HG03558 (cell line): ENCODE measurements around the gene SPTBN5.

Experiments used
- ATAC-seq: cut with Tn5 transposase; IDR thresholded peaks from one replicate; pipeline ENCODE4 v1.9.1; 2021; ENCODE audit warnings: moderate number of reproducible peaks; ENCODE audit not compliant: unreplicated experiment; ENCODE audit errors: extremely low read depth

The SPTBN5 gene

GRCh38 chr15:41871175-41871905, 22.5 kb downstream of the SPTBN5 start:
- no peak for ATAC-seq

DNA sequence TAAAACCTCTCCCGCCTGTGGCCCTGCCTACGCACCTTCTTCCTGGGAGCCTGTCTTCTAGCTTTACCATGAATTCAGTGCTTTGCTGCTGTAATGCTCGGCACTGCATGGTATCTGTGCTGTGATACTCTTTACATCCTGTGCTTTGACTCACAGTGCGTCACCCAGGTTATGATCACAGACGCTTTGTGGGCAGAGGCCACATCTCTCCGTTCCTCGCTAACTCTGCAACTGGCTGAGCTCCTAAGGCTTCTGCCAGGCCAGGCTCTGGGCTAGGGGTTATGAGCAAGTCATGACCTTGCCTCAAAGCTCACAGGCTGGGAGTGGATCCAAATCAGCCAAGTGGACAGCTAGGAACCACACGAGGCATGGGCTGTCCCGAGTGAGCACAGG, 23.2 kb downstream of the SPTBN5 start:
- ATAC-seq = no peak

DNA sequence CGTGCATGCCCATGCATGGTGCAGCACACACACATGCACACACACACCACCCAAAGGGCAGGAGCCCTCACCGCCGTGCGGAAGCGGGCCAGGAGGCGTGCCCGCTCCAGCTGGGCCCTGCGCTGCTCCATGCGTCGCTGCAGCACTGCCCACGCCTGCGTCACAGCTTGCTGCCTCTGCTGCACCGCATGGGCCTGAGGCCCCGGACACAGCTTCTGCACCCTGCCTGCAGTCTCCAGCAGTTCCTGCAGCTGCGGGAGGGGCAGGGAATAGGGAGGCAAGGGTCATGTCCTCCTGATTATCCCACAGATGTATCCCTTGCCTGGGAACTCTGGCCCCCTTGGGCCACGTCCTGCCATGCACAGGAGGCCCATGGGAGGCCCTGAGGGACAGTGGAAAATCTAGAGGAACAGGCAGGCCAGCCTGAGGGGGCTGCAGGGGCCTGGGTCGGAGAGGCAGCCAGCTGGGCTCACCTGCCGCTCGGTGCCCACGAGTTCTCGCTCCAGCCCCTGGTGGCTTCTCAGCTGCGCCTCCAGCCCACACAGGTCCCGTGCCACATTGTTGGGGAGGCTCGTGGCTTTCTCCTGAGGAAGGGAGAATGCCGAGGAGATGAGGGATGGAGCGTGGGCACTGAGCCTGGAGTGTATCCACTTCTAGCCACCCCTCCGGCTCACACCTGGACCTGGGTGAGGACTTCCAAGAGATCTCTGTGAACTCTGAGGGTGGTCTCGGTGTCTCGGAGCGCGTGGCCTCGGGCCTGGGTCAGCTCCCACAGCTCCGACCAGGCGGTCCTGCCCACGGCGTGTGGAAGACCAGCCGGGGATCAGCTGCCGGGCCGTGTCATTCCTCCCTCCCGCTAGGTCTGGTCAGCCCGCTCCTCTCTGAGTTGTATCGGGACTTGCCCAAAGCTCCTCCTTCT, 23.8 kb downstream of the SPTBN5 start:
- no peak for ATAC-seq

- ATAC-seq = no peak
These were observed 25.5 kb downstream of the SPTBN5 start for GRCh38 chr15:41868321-41868720.

- ATAC-seq = no peak
These were observed 26.8 kb downstream of the SPTBN5 start for GRCh38 chr15:41866872-41867579.

DNA sequence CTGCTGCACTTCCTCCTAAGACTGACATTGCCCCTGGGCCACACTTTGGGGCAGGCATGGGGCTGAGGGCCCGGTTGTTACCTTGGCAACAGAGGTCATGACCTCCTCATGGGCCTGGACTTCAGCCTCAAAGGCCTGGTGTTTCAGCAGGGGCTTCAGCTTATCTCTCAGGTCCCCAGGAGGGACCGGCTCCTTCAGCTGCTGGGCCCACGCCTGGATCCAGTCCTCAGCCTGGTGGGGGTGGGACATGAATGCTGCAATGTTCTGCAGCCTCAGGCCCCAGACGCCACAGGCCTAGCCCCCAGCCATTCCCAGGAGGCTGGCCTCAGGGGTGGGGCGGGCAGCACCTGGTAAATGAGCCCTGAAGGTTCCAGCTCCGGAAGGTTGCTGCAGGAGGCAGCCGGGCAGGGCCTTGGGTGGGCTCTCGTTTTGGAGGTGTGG, 27.6 kb downstream of the SPTBN5 start:
- ATAC-seq = no peak

DNA sequence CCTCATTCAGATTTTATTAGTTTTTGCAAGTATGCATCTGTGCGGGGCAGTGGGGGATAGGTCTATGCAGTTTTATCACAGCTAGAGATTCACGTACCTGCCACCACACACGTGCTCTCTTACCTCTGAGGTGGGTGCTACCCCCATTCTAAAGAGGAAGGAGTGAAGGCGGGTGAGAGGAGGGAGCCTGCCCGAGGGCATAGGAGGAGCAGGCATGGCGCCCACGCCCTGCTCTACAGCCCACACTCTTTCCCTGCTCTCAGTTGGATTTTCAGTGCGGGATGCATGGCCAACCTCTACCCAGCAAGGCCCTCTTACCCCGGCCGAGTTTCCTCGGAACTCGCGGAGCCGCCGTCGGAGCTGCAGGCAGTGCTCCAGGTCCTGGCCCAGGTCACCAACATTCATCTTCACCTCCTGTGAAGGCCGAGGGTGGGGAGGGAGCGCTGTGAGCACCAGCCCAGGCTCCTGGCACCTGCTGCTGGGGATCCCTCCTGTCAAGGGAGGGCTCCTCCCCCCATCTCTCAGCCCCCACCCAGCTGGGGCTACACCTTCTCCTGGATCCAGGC, 28.3 kb downstream of the SPTBN5 start:
- no peak for ATAC-seq

GRCh38 chr15:41862515-41863116, 31.2 kb downstream of the SPTBN5 start:
- ATAC-seq = no peak

GRCh38 chr15:41861736-41862356, 32.0 kb downstream of the SPTBN5 start:
- ATAC-seq = no peak

DNA sequence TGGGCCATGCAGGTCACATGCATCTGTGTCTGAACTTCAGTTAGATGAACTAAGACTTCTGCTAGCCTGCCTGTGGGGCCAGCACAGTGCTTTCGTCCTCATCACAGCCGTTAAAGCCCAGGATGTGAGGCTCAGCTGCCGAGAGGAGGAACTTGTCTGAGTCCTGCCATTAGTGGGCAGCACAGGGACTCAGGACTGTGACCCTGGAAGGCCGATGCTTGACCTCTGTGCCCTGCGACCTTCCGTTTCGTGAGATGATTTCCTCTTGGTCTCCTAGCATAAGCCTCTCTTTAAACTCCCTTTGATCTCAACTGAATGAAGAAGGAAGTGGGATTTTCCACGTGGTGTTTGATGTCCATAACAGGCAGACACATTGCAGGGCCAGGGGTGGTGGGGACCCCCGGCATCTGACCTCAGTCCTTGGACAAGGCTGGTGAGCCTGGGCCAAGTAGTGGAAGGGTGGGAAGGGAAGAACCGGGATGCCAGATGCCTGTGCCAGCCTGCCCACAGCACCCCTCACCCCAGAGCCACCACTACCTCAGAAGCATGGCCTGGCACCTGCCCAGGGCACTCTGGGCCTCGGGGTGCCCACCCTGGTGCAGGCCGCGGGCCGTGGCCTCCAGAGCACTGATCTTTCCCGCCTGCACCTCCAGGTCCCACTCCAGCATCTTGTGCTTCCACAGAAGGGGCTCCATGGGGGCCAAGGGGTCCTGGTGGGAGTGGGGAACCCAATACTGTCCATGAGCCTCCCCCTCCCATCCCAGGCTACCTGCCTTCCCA, 33.6 kb downstream of the SPTBN5 start:
- no peak for ATAC-seq

- no peak for ATAC-seq
These were observed 35.1 kb downstream of the SPTBN5 start for GRCh38 chr15:41858756-41859155.

DNA sequence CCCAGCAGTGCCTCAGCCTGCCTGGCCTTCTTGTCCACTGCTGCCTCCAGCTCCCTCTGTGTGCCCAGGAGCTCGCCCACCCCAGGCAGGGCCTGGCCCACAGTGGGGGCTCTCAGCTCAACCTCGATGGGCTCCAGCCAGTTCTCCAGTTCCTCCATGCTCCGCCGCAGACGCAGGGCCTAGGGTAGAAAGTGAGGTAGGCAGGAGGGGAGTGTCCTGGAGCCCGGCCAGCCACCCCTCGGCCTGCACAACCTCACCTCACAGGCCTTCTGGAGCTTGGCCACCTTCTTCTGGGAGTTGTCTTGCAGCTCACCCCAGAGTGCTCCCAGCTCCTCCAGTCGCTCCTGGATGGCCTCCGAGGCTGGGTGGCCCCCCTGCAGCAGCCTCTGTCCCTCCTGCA, 36.5 kb downstream of the SPTBN5 start:
- ATAC-seq = no peak

DNA sequence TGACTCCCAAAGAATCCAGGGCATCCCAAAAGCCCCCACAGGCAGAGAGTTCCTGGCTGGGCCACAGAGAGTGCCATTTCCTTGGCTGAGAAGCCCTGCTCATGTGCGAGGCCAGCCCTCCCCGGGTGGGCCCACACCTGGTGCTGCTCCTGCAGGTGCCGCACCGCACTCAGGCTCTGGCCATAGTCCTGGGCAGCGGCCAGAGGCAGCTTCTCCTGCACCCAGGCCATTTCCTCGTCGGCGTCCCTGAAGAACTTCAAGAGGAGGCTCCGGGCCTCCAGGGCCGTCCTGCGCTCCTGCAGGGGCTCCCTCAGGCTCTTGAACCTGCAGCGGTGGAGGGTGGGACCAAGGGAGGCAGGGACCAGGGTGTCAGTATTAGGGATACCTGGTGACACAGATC, 37.1 kb downstream of the SPTBN5 start:
- no peak for ATAC-seq

GRCh38 chr15:41856262-41856661, 37.6 kb downstream of the SPTBN5 start:
- ATAC-seq = no peak

DNA sequence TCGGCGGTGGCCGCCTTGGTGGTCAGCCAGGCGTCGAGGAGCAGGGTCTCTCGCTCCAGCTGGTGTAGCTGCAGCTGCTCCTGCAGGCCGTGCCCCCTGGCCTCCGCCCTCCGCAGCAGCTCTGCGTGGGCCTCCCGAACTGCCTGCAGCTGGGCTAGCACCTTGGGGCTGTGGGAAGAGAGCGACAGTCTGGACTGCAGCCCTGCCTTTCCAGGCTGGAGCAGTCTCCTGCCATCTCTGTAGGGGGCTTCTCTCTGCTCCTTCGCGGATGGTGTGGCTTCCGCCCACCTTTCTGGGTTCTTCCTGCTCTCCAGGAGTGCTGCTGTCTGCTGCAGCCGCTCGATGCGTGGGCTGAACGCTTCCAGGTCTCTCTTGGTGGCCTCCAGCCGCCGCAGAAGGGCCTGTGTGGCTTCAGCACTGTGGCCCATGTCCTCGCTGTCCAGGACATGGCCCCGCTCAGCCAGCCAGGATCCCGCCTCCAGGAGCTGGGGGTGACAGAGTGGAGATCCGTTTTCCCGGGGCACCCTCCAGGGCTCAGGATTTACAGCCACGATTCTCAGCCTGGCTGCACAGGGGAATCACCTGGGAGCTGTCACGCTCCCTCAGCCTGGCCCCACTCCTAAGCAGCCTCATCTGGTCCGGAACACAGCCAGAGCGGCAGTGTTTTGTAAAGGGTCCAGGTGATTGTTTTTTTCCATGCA, 38.4 kb downstream of the SPTBN5 start:
- ATAC-seq = no peak

DNA sequence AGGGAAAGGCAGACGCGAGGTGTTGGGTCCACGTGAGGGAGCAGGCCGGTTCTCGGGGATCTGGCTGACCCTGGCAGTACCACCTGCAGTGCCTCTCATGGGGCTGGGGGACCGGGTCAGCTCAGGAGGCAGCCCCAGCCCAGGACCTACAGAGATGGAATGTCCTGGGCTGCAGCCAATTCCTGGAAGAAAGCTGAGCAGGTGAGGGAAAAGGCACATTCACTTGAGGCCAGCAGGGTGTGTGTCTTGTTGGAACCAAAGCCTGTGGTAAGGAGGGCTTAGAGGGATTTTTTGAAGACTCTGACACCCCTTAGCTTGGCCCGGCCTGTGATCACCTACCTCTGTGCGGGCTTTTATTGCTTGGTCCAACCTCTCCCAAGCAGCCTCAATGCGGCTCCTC, 39.4 kb downstream of the SPTBN5 start:
- no peak for ATAC-seq

DNA sequence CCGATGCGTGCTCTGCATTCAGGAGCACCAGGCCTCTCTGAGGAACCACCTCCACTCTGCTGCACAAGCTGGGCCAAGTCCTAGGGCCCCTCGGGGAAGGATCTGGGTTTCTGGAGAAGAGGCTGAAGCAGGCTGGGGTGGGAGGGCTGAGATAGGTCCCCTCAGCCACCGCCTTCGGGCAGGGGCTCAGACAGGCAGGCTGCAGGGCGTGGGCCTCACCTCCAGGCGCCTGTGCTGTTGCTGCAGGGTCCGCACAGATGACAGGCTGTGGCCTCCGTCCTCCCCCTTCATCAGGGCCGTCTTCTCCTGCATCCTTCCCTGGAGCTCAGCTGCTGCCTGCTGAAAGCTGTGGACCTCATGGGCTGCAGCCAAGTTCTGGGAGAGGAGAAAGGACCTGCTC, 40.0 kb downstream of the SPTBN5 start:
- no peak for ATAC-seq
